ENCODE data around the gene UBXN10. TPM values are rescaled to one million over a fixed set of nuclear protein-coding genes. Genes with fewer than 3 reads are reported as not detected.

Gene UBXN10
- total and polyA plus RNA-seq, 2 donors (not counting 3 experiments of a cell fraction or from before 2014, with no cell fraction given): not detected

GRCh38 chr1:20228314-20228825 lies 42.5 kb downstream of the UBXN10 start:
- dilution Hi-C loops (cut with MboI; ENCODE audit: extremely low pct_ligation_motif_present, low sequenced_read_pairs): no loop called here
- no peaks in the 10 kb centered on the region for H3K79me2 ChIP-seq (ENCODE audit: control insufficient read depth, insufficient read depth, low read length)
- H2AFZ ChIP-seq (ENCODE audit: low read depth, low read length): no peak overlapping the region
- H3K9me1 ChIP-seq (replicated peaks; ENCODE audit: control insufficient read depth, extremely low read depth, insufficient read depth, low read length): no peaks in the 10 kb centered on the region
- peaks cover 0 to 2% of the 10 kb centered on the region in 2 experiments for H3K27me3 ChIP-seq (ENCODE audit: control insufficient read depth in 2 of 2, insufficient read depth in 2 of 2, low read length in 2 of 2)
- H4K20me1 ChIP-seq (replicated peaks; ENCODE audit: control insufficient read depth, extremely low read depth, insufficient read depth, low read length): no peaks in the 10 kb centered on the region
- FAIRE-seq: no peak
- H3K4me2 ChIP-seq (ENCODE audit: insufficient read depth, low read length): no peak overlapping the region
- H3K4me1 ChIP-seq (ENCODE audit: control insufficient read depth, extremely low read depth, insufficient read depth, low read length): no peaks in the 10 kb centered on the region
- no peak for DNase-seq (ENCODE audit: low read depth, low spot score)
- H3K4me3 ChIP-seq (replicated peaks in 1 of 3; ENCODE audit: insufficient read depth in 1 of 3, low read depth in 1 of 3, low read length in 3 of 3): no peak overlapping the region
- no peaks in the 10 kb centered on the region for H3K36me3 ChIP-seq (ENCODE audit: control insufficient read depth in 2 of 2, extremely low read depth in 1 of 2, insufficient read depth in 2 of 2, low read length in 2 of 2)
- no peak overlapping the region for H3K9ac ChIP-seq (replicated peaks; ENCODE audit: extremely low read depth, insufficient read depth, low read length)
- no TSS peak for BruUV-seq (replicated peaks)
- H3K9me3 ChIP-seq (replicated peaks; ENCODE audit: control insufficient read depth, insufficient read depth, low read length): no peaks in the 10 kb centered on the region
- H3K27ac ChIP-seq (ENCODE audit: insufficient read depth, low read depth, low read length): no peak overlapping the region
- CTCF ChIA-PET: interaction anchor here (0.7 kb wide), 1 partner anchor 312 kb away, joined by 3 read pairs; no protein-coding TSS in a partner anchor
- intact Hi-C loops (cut with micrococcal nuclease): no loop called here
- POLR2A ChIA-PET: no interaction called here
- TF ChIP-seq FOS (IDR thresholded peaks at IDR 0.05; ENCODE audit: borderline replicate concordance, insufficient read depth, low read length) (no peak), EZH2 (IDR thresholded peaks at IDR 0.05; ENCODE audit: borderline replicate concordance, low read depth, low read length, severe bottlenecking) (no peak), POLR2A (IDR thresholded peaks at IDR 0.05; ENCODE audit: low read depth, low read length) (no peak), GATA2 (IDR thresholded peaks at IDR 0.05; ENCODE audit: insufficient read depth, insufficient read length, low read depth, low read length) (no peak), MYC (IDR thresholded peaks at IDR 0.05; ENCODE audit: low read depth, low read length) (no peak), POLR2AphosphoS5 (IDR thresholded peaks at IDR 0.05; ENCODE audit: insufficient read depth, low read depth, low read length) (no peak), MAX (IDR thresholded peaks at IDR 0.05; ENCODE audit: insufficient read depth, insufficient read length) (no peak), JUN (IDR thresholded peaks at IDR 0.05; ENCODE audit: borderline replicate concordance, insufficient read depth, insufficient read length, low read depth) (no peak), CTCF (IDR thresholded peaks at IDR 0.05; ENCODE audit: extremely low read depth in 1 of 2, insufficient read depth in 1 of 2, low read depth in 1 of 2, low read length in 2 of 2) (no peak)

Measured in endothelial cell of umbilical vein (primary cell).